ENCODE measurements around the gene CD47.

DNA sequence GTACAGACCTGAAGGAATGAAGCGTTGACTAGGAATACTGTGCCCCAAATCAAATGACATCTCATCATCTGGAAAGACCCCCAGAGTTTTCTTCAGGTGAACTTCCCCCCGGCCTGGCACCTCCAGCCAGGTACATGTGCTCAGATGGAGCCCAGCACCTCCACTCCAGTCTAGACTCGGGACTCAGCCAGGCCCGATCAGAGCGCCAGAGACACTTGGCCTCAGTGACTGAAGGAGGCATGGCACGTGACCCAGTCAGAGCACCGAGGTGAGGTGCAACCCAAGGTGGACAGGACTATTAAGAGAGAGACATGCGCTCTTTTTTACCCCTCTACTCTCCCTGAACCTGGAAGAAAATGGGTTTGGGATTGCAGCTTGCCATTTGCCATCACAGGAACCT lies 48.5 kb downstream of the CD47 start:
- TF ChIP-seq KLF5 (IDR thresholded peaks at IDR 0.05; ENCODE audit: partially characterized antibody) (no peak), POLR2A (IDR thresholded peaks at IDR 0.05; ENCODE audit: low read depth, low read length) (no peak), NFYB (IDR thresholded peaks at IDR 0.05; ENCODE audit: insufficient read depth, low read depth, low read length) (no peak), TAF1 (IDR thresholded peaks at IDR 0.05; ENCODE audit: borderline replicate concordance, low read depth, low read length) (no peak), CEBPB (IDR thresholded peaks at IDR 0.05; ENCODE audit: borderline replicate concordance in 1 of 2, low read depth in 2 of 2, low read length in 2 of 2) (no peak), POLR2AphosphoS2 (IDR thresholded peaks at IDR 0.05; ENCODE audit: low read depth, low read length) (no peak), RFX5 (IDR thresholded peaks at IDR 0.05; ENCODE audit: low read depth, low read length) (no peak), CHD4 (IDR thresholded peaks at IDR 0.05) (no peak), BRCA1 (IDR thresholded peaks at IDR 0.05; ENCODE audit: low read depth, low read length) (no peak), SUZ12 (IDR thresholded peaks at IDR 0.05; ENCODE audit: unreplicated experiment) (no peak)
- TF ChIP-seq, protein P1, sequence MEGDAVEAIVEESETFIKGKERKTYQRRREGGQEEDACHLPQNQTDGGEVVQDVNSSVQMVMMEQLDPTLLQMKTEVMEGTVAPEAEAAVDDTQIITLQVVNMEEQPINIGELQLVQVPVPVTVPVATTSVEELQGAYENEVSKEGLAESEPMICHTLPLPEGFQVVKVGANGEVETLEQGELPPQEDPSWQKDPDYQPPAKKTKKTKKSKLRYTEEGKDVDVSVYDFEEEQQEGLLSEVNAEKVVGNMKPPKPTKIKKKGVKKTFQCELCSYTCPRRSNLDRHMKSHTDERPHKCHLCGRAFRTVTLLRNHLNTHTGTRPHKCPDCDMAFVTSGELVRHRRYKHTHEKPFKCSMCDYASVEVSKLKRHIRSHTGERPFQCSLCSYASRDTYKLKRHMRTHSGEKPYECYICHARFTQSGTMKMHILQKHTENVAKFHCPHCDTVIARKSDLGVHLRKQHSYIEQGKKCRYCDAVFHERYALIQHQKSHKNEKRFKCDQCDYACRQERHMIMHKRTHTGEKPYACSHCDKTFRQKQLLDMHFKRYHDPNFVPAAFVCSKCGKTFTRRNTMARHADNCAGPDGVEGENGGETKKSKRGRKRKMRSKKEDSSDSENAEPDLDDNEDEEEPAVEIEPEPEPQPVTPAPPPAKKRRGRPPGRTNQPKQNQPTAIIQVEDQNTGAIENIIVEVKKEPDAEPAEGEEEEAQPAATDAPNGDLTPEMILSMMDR (IDR thresholded peaks at IDR 0.05 in 2 of 3, conservative IDR thresholded peaks at IDR 0.05 in 1 of 3; ENCODE audit: control insufficient read depth in 2 of 3, extremely low read depth in 1 of 3, insufficient read depth in 1 of 3, low read depth in 3 of 3, low read length in 3 of 3) = no peak
- TF ChIP-seq, protein P2, sequence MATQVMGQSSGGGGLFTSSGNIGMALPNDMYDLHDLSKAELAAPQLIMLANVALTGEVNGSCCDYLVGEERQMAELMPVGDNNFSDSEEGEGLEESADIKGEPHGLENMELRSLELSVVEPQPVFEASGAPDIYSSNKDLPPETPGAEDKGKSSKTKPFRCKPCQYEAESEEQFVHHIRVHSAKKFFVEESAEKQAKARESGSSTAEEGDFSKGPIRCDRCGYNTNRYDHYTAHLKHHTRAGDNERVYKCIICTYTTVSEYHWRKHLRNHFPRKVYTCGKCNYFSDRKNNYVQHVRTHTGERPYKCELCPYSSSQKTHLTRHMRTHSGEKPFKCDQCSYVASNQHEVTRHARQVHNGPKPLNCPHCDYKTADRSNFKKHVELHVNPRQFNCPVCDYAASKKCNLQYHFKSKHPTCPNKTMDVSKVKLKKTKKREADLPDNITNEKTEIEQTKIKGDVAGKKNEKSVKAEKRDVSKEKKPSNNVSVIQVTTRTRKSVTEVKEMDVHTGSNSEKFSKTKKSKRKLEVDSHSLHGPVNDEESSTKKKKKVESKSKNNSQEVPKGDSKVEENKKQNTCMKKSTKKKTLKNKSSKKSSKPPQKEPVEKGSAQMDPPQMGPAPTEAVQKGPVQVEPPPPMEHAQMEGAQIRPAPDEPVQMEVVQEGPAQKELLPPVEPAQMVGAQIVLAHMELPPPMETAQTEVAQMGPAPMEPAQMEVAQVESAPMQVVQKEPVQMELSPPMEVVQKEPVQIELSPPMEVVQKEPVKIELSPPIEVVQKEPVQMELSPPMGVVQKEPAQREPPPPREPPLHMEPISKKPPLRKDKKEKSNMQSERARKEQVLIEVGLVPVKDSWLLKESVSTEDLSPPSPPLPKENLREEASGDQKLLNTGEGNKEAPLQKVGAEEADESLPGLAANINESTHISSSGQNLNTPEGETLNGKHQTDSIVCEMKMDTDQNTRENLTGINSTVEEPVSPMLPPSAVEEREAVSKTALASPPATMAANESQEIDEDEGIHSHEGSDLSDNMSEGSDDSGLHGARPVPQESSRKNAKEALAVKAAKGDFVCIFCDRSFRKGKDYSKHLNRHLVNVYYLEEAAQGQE (IDR thresholded peaks at IDR 0.05; ENCODE audit: low read depth, low read length) = no peak
